ENCODE data around the gene KREMEN1. TPM values are rescaled to one million over a fixed set of nuclear protein-coding genes. Genes with fewer than 3 reads are reported as not detected.

KREMEN1 gene
- total RNA-seq, 1 donor from 2014 or later = 7.1 TPM

DNA sequence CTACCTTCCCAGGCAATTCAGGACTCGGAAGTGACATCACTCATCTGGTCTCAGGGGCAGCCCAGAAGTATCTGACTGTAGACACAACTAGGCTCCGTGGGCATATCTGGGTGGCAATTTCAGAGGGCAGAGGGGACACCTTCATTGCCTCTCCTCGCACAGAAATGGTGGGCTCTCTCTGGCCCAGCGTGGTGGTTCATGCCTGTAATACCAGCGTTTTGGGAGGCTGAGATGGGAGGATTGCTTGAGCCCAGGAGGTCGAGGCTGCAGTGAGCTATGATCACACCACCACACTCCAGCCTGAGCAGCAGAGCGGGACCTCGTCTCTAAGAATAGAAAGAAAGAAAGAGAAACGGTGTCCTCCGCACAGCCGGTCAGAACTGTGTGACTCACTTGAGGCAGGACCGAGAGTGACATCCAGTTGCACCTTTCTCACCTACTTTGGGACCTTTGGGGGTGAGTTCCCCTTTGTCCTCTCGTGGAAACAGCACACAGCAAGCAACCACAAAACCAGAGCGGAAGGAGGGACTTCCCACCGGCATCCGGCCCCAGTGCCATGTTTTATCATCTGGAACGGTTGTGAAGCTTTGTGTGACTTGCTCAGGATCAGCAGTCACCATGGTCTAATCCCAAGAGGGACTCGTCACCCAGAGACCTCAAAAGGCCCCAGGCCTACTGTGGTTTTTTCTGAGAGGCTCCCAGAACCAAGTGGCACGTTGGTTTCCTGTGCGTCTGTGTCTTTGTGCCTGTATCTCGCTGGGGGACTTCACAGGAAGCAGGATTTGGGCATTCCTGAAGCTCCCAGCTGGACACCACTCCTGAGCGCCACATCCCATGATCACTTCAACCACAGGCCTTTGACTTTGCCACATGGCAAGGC, 94.4 kb downstream of the KREMEN1 start:
- DNase-seq (ENCODE audit: low read depth) = no peak
- Histone ChIP-seq H3K4me3 (ENCODE audit: low read depth, low read length) (no peak overlapping the region), H3K27me3 (ENCODE audit: control insufficient read depth, insufficient read depth, low read length) (peaks cover 3% of the 10 kb centered on the region), H3K36me3 (ENCODE audit: control insufficient read depth, insufficient read depth, low read length) (no peaks in the 10 kb centered on the region)
- TF ChIP-seq, protein P1, sequence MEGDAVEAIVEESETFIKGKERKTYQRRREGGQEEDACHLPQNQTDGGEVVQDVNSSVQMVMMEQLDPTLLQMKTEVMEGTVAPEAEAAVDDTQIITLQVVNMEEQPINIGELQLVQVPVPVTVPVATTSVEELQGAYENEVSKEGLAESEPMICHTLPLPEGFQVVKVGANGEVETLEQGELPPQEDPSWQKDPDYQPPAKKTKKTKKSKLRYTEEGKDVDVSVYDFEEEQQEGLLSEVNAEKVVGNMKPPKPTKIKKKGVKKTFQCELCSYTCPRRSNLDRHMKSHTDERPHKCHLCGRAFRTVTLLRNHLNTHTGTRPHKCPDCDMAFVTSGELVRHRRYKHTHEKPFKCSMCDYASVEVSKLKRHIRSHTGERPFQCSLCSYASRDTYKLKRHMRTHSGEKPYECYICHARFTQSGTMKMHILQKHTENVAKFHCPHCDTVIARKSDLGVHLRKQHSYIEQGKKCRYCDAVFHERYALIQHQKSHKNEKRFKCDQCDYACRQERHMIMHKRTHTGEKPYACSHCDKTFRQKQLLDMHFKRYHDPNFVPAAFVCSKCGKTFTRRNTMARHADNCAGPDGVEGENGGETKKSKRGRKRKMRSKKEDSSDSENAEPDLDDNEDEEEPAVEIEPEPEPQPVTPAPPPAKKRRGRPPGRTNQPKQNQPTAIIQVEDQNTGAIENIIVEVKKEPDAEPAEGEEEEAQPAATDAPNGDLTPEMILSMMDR (IDR thresholded peaks at IDR 0.05; ENCODE audit: insufficient read depth, low read length, poor library complexity, severe bottlenecking) = no peak

DNA sequence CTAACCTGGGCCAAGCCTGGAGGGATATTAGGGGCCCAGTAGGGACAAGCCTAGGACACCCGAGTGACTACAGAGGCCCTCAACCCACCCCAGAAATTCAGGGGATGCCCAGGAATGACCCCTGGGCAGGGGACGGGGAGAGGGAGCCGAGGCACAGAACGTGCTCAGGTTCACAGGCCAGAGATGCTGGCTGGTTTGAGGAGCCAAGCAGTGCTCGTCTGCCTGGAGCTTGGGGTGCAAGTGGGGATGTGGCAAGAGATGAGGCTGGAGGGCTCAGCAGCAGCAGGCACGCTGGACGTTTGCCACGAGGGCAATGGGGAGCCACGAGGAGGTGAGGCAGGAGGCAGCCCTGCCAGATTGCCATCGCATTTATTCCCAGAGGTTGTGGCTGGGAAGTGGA, 98.9 kb downstream of the KREMEN1 start:
- TF ChIP-seq, protein P1 (IDR thresholded peaks at IDR 0.05; ENCODE audit: insufficient read depth, low read length, poor library complexity, severe bottlenecking) = no peak
- DNase-seq (ENCODE audit: low read depth) = no peak
- Histone ChIP-seq H3K4me3 (ENCODE audit: low read depth, low read length) (no peak overlapping the region), H3K36me3 (ENCODE audit: control insufficient read depth, insufficient read depth, low read length) (no peaks in the 10 kb centered on the region), H3K27me3 (ENCODE audit: control insufficient read depth, insufficient read depth, low read length) (peaks cover 3% of the 10 kb centered on the region)

DNA sequence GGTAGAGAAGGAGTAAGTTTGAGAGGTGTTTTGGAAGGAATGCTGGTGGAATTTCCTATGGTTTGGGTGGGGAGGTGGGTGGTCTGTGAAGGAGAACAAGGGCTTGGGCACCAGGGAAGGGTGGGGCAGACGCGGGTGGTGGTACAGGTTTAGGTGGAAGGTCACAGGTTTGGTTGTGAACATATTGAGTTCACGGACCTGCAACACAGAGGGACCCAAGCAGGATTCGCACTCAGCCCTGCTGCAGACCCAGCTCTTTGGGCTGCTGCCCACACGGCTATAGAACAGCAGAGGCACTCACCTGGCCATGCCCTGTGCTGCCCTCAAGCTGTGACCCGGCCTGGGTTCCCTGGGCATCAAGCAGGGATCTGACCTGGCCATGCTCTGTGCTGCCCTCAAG, 99.4 kb downstream of the KREMEN1 start:
- DNase-seq (ENCODE audit: low read depth) = no peak
- H3K36me3 ChIP-seq (ENCODE audit: control insufficient read depth, insufficient read depth, low read length) = no peaks in the 10 kb centered on the region
- H3K4me3 ChIP-seq (ENCODE audit: low read depth, low read length) = no peak overlapping the region
- TF ChIP-seq, protein P1 (IDR thresholded peaks at IDR 0.05; ENCODE audit: insufficient read depth, low read length, poor library complexity, severe bottlenecking) = no peak
- peaks cover 3% of the 10 kb centered on the region for H3K27me3 ChIP-seq (ENCODE audit: control insufficient read depth, insufficient read depth, low read length)

DNA sequence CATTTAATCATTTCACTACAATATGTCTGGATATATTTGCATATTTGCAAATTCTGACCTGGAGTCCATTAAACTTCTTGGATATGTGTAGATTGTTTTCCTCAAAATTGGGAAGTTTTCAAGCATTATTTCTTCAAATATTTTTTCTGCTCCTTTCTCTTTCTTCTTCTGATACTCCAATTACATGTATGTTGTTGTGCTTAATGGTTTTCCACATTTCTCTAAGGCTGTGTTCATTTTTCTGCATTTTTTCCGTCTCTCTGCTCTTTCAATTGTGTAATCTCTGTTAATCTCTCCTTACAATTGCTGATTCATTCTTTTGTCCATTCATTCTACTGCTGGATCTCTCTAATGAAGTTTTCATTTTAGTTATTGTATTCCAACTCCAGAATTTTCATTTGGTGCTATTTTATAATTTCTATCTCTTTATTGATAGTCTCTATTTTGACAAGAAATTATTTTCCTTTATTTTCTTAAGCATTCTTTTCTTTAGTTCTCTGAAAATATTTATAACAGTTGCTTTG, 102.5 kb downstream of the KREMEN1 start:
- TF ChIP-seq, protein P1 (IDR thresholded peaks at IDR 0.05; ENCODE audit: insufficient read depth, low read length, poor library complexity, severe bottlenecking) = no peak
- H3K36me3 ChIP-seq (ENCODE audit: control insufficient read depth, insufficient read depth, low read length) = no peaks in the 10 kb centered on the region
- DNase-seq (ENCODE audit: low read depth) = no peak
- H3K27me3 ChIP-seq (ENCODE audit: control insufficient read depth, insufficient read depth, low read length) = no peaks in the 10 kb centered on the region
- no peak overlapping the region for H3K4me3 ChIP-seq (ENCODE audit: low read depth, low read length)

DNA sequence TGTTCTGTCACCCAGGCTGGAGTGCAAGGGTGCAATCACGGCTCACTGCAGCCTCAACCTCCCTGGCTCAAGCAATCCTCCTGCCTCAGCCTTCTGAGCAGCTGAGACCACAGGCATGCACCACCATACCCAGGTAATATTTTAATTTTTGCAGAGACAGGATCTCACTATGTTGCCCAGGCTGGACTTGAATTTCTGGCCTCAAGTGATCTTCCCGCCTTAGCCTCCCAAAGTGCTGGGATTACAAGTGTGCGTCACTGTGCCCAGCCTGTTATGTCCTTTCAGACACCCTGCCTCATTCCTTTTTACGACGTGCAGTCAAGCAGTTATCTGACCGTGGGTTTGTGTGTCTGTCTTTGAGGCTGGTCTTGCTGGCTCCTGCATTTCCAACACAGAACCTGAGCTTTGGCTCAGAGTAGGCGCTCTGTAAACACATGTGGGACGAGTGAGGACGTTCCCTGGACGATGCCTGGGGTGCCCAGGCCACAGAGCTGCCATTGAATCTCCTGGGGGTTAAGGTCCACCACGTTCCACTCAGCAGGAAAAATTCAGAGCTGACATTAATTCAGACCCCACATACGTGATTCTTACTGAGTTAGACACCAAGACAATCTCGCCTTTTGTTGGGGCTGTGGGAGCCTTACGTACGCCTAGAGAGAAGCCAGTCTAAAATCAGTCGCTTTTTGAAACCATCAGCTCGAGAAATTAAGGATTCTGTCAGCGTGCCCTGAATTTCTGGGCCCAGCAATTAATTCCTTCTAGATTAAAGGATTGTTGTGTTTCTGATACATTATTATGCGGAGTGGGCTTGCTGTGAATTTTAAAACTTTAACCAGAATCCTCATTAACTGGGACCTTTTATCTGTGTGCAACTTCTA, 111.4 kb downstream of the KREMEN1 start:
- no peaks in the 10 kb centered on the region for H3K36me3 ChIP-seq (ENCODE audit: control insufficient read depth, insufficient read depth, low read length)
- TF ChIP-seq, protein P1 (IDR thresholded peaks at IDR 0.05; ENCODE audit: insufficient read depth, low read length, poor library complexity, severe bottlenecking) = no peak
- no peak overlapping the region for H3K4me3 ChIP-seq (ENCODE audit: low read depth, low read length)
- H3K27me3 ChIP-seq (ENCODE audit: control insufficient read depth, insufficient read depth, low read length) = no peaks in the 10 kb centered on the region
- DNase-seq (ENCODE audit: low read depth) = no peak

All from kidney epithelial cell (primary cell).